Kidney (tissue), 14 donors: ENCODE measurements around the gene RGS1. TPM values are rescaled to one million over a fixed set of nuclear protein-coding genes. Genes with fewer than 3 reads are reported as not detected.

ENCODE experiments used
- DNase-seq, 5 donors: peaks; one replicate each; pipeline ENCODE4 v3.0.0-alpha.2; 2013 to 2020
- FAIRE-seq: peaks from 2 replicates; lab custom pipeline; 2012; peaks lifted over from hg19 to GRCh38; lab: Jason Lieb, UNC
- H3K27ac ChIP-seq, 2 donors: one replicate each; pipeline ENCODE4 v1.7.0; 2013; ENCODE audit warnings: low read depth in 2 of 2, low read length in 2 of 2, inconsistent platforms in 1 of 2
- H3K27me3 ChIP-seq: one replicate; pipeline ENCODE4 v1.7.1; 2013; ENCODE audit warnings: low read length, inconsistent platforms; ENCODE audit not compliant: control insufficient read depth, insufficient read depth
- H3K36me3 ChIP-seq, 3 donors: one replicate each; pipeline versions ENCODE4 v1.7.0 to v1.7.1; 2013; ENCODE audit warnings: low read length in 3 of 3, control low read depth in 1 of 3, inconsistent platforms in 1 of 3; ENCODE audit not compliant: insufficient read depth in 3 of 3, control insufficient read depth in 2 of 3
- H3K4me1 ChIP-seq, 3 donors: one replicate each; pipeline versions ENCODE4 v1.7.0 to v1.7.1; 2013; ENCODE audit warnings: low read length in 3 of 3, inconsistent platforms in 1 of 3, low read depth in 1 of 3; ENCODE audit not compliant: control insufficient read depth in 2 of 3, insufficient read depth in 2 of 3
- H3K4me3 ChIP-seq, 3 donors: one replicate each; pipeline versions ENCODE4 v1.7.0 to v1.8.1; 2013; ENCODE audit warnings: low read length in 3 of 3, control low read depth in 1 of 3, inconsistent platforms in 1 of 3
- H3K9ac ChIP-seq, 3 donors: one replicate each; pipeline versions ENCODE4 v1.7.0 to v1.7.1; 2013; ENCODE audit warnings: low read length in 3 of 3, control low read depth in 1 of 3, inconsistent platforms in 1 of 3
- H3K9me3 ChIP-seq, 3 donors: one replicate each; pipeline versions ENCODE4 v1.7.0 to v1.7.1; 2013; ENCODE audit warnings: low read length in 3 of 3, control low read depth in 1 of 3, inconsistent platforms in 1 of 3; ENCODE audit not compliant: control insufficient read depth in 2 of 3, insufficient read depth in 1 of 3
- CTCF ChIP-seq: IDR thresholded peaks from 3 replicates; pipeline ENCODE4 v1.5.1; 2012; ENCODE audit warnings: mild to moderate bottlenecking, moderate library complexity, borderline replicate concordance; ENCODE audit not compliant: insufficient read depth; ENCODE audit errors: extremely low read depth
- intact Hi-C: fragments of 100-400 bp; cut with DNase I; formaldehyde crosslinking; loops from one replicate; pipeline ENCODE4 v1.11.1; 2022
- polyA plus RNA-seq: library from polyadenylated mRNA; stranded (reverse); fragments of 350-450 nt; fragmentation: Illumina TruSeq; extraction: RNeasy Lipid Tissue Mini Kit (QIAGEN cat#74804); gene quantifications from one replicate; pipeline ENCODE4 v1.2.3, GENCODE V29; 2014; ENCODE audit warnings: low read depth, low replicate concordance; ENCODE audit not compliant: insufficient read depth
- total RNA-seq: library from RNA; stranded (reverse); fragmentation: NEBNext Ultra II Directional; extraction: Animal tissue kit (Norgen Biotek cat#: 25700); gene quantifications from one replicate; pipeline ENCODE4 v1.2.1, GENCODE V29; 2021
- donor health status: control.
- donor health status: control.
- donor health status: control.
- donor health status: control.
- donor health status: control.
- donor health status: DM: yes; HTN: yes; CAD: no.
- donor health status: Normal renal cell carcinoma (clear cell type).

Gene RGS1
- total and polyA plus RNA-seq, 2 donors from 2014 or later = 5.0 to 50.2 TPM

DNA sequence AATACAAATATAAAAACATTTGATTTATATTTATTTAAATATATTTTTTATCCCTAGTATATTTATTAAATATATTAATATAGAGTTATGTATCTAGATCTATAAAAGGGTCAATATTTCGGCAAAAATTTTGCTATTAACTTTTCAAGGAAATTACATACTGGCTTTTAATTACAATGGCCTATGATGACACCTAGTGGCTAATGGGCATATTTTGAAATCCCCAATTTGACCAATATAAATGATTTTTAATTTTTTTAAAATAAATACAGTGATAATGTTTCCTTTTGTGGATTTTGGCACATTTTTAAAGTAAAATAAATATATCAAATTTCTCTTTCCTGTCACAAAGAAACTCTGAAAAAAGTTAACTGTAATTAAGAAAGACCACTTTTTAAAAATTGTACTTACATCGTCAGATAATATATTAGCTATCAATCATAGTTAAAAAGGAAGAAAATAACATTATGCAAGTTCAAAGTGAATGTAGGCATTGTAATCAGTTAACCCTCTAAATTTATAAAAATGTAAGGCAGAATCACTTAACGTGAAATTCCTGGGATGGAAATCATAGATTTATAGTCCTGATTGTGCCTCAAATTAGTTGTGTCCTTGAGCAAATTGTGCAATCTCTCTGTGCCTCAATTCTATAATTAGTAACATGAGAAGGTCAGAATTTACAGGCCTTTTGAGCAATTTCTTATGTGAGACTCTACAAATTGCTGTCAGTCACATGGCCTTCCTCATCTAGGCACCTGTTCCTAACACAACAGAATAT lies 34.7 kb downstream of the RGS1 start:
- Histone ChIP-seq H3K27me3 (no peaks in the 10 kb centered on the region), H3K27ac (no peak overlapping the region), H3K9me3 (no peaks in the 10 kb centered on the region), H3K9ac (no peak overlapping the region), H3K4me3 (no peak overlapping the region), H3K36me3 (no peaks in the 10 kb centered on the region), H3K4me1 (no peaks in the 10 kb centered on the region)
- DNase-seq (peak in 1 of 5 donors; percentile 43), FAIRE-seq (peak; percentile 98)
- intact Hi-C loops = no loop called here
- TF ChIP-seq CTCF = peak; percentile 44

GRCh38 chr1:192615055-192615454 lies 39.5 kb downstream of the RGS1 start:
- TF ChIP-seq CTCF = no peak
- Histone ChIP-seq H3K36me3 (no peaks in the 10 kb centered on the region), H3K27me3 (no peaks in the 10 kb centered on the region), H3K9ac (no peak overlapping the region), H3K9me3 (no peaks in the 10 kb centered on the region), H3K4me3 (no peak overlapping the region), H3K27ac (no peak overlapping the region), H3K4me1 (no peaks in the 10 kb centered on the region)
- no peak for DNase-seq
- intact Hi-C loops = no loop called here
- FAIRE-seq = no peak

DNA sequence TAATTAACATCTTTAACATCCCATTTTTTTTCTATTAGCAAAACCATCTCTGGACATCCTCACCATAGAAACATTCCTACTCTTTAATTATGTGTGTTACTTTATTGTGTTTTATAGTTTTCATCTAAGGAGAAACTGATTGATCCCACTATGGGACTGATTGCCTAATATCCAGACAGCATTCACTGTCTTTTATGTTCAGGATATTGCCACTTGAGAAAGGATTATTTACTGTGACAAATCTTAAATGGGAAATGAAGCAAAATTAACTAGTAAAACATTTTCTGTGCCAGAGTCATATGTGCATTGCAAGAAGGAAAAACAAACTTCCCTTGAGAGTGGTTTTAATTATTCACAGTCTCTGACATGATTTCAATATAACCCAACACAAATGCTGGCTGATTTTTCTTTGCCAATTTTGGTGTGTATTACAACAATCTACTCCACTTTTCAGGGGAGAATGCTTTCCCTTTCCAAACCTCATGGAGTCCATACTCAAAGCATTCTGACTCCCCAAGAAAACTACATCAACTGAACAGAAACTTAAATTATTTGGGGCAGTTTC lies 44.6 kb downstream of the RGS1 start:
- Histone ChIP-seq H3K9ac (no peak overlapping the region), H3K27ac (no peak overlapping the region), H3K4me1 (no peaks in the 10 kb centered on the region), H3K4me3 (no peak overlapping the region), H3K36me3 (no peaks in the 10 kb centered on the region), H3K9me3 (no peaks in the 10 kb centered on the region), H3K27me3 (no peaks in the 10 kb centered on the region)
- DNase-seq (no peak), FAIRE-seq (no peak)
- TF ChIP-seq CTCF = no peak
- intact Hi-C loops = no loop called here
